HepG2 (cell line): ENCODE data around the gene STYX. TPM values are rescaled to one million over a fixed set of nuclear protein-coding genes. Genes with fewer than 3 reads are reported as not detected.
A peak's percentile ranks its signal among the peaks of the same experiment; 100 is the strongest.

Source experiments
- AKAP8 ChIP-seq: sonication (generic); formaldehyde crosslinking; IDR thresholded peaks from 2 replicates; pipeline ENCODE4 v1.5.1; 2020; ENCODE audit warnings: mild to moderate bottlenecking, missing genetic modification reagents
- FIP1L1 ChIP-seq: fragments of 200-400 bp; formaldehyde crosslinking; IDR thresholded peaks from 2 replicates; pipeline ENCODE4 v1.6.1; 2018; ENCODE audit warnings: low read depth, mild to moderate bottlenecking, low read length, moderate library complexity, borderline replicate concordance; ENCODE audit not compliant: insufficient read depth
- FOXK1 ChIP-seq: sonication (generic); formaldehyde crosslinking; IDR thresholded peaks from 2 replicates; pipeline ENCODE4 v1.4.0; 2020; ENCODE audit warnings: low read depth, missing genetic modification reagents, borderline replicate concordance
- FOXO1 ChIP-seq: sonication (generic); formaldehyde crosslinking; IDR thresholded peaks from 2 replicates; pipeline ENCODE4 v1.4.0; 2020; ENCODE audit warnings: missing genetic modification reagents
- HNF4A ChIP-seq: sonication (generic); formaldehyde crosslinking; IDR thresholded peaks from 2 replicates; pipeline ENCODE4 v1.4.0; 2020; ENCODE audit warnings: missing genetic modification reagents
- NCOA2 ChIP-seq: sonication (generic); formaldehyde crosslinking; IDR thresholded peaks from 2 replicates; pipeline ENCODE4 v1.8.0; 2022; ENCODE audit warnings: inconsistent platforms
- NFIC ChIP-seq: IDR thresholded peaks from 2 replicates; pipeline ENCODE4 v1.6.1; 2012; ENCODE audit warnings: mild to moderate bottlenecking, low read length, inconsistent platforms
- RARA ChIP-seq: IDR thresholded peaks from 2 replicates; pipeline ENCODE4 v1.6.1; 2016; ENCODE audit warnings: missing genetic modification reagents, missing compliant biosample characterization
- RBM39 ChIP-seq: fragments of 200-400 bp; formaldehyde crosslinking; IDR thresholded peaks from one replicate; pipeline ENCODE4 v1.6.1; 2018; ENCODE audit warnings: antibody characterized with exemption, mild to moderate bottlenecking, low read depth, low read length; ENCODE audit not compliant: poor library complexity, severe bottlenecking
- ZNF724P ChIP-seq: sonication (generic); formaldehyde crosslinking; IDR thresholded peaks from 2 replicates; pipeline ENCODE4 v1.8.0; 2022; ENCODE audit warnings: missing genetic modification reagents, borderline replicate concordance
- ZNF83 ChIP-seq: sonication (generic); formaldehyde crosslinking; IDR thresholded peaks from 2 replicates; pipeline ENCODE4 v1.4.0; 2020; ENCODE audit warnings: missing genetic modification reagents, mild to moderate bottlenecking, borderline replicate concordance
- polyA plus RNA-seq, 8 experiments: library from polyadenylated mRNA; depleted of rRNA in 3 of 8; stranded (reverse) in 7 of 8; unstranded in 1 of 8; fragments of >200 nt; fragmentation: Illumina TruSeq in 4 of 8; extraction: Trizol in 4 of 8; gene quantifications; 2 replicates each; pipeline versions ENCODE4 v1.2.1 to v1.2.3, GENCODE V29; 2011 to 2016; ENCODE audit warnings: low read depth in 4 of 8, missing spikeins in 1 of 8, mixed read lengths in 1 of 8; ENCODE audit not compliant: insufficient read depth in 1 of 8
- total RNA-seq, 5 experiments: library from RNA; depleted of rRNA; stranded (reverse); fragments of >200 nt; fragmentation: Illumina TruSeq; extraction: Trizol; gene quantifications; 2 replicates each; pipeline ENCODE4 v1.2.3, GENCODE V29; 2016; ENCODE audit warnings: low read depth in 1 of 5
- TF ChIP-seq, protein P1 (sequence below), 2 experiments: fragments of 450-650 bp in 1 of 2; sonication (generic) in 1 of 2; formaldehyde crosslinking in 1 of 2; IDR thresholded peaks; 2 replicates each; pipeline versions ENCODE4 v1.6.1 to v1.8.0; 2016 to 2022; ENCODE audit warnings: antibody characterized with exemption in 1 of 2, mild to moderate bottlenecking in 1 of 2, missing genetic modification reagents in 1 of 2
- TF ChIP-seq, protein P2 (sequence below): sonication (generic); formaldehyde crosslinking; IDR thresholded peaks from 2 replicates; pipeline ENCODE4 v1.4.0; 2020; ENCODE audit warnings: missing genetic modification reagents, mild to moderate bottlenecking, borderline replicate concordance
- TF ChIP-seq, protein P3 (sequence below): IDR thresholded peaks from 2 replicates; pipeline ENCODE4 v1.4.0; 2020; ENCODE audit warnings: mild to moderate bottlenecking, missing genetic modification reagents
- TF ChIP-seq, protein P4 (sequence below): sonication (generic); formaldehyde crosslinking; IDR thresholded peaks from 2 replicates; pipeline ENCODE4 v1.4.0; 2020; ENCODE audit warnings: missing genetic modification reagents

The STYX gene
- total and polyA plus RNA-seq, 2 of the 13 experiments (the other 11 are each of a cell fraction or from before 2014, with no cell fraction given): 6.6 to 10.9 TPM

DNA sequence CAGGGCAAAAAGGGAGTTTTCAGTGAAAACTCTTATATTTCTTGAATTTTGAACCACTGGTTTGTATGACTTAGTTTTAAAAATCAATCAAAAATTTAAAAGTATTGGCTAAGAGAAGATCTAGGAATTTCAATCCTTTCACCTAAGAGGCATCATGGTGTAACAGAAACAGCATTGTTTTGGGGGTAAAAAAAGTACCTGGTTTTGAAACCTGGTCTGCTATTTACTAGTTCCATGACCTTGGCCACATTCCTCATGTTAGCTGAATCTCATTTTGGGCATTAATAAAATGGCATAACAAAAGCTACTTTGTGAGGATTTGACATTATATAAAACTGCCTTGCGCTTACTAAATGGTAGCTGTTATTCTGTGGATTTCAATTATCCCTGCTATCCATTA, 78.1 kb downstream of the STYX start (continued):
- TF ChIP-seq, protein P1, sequence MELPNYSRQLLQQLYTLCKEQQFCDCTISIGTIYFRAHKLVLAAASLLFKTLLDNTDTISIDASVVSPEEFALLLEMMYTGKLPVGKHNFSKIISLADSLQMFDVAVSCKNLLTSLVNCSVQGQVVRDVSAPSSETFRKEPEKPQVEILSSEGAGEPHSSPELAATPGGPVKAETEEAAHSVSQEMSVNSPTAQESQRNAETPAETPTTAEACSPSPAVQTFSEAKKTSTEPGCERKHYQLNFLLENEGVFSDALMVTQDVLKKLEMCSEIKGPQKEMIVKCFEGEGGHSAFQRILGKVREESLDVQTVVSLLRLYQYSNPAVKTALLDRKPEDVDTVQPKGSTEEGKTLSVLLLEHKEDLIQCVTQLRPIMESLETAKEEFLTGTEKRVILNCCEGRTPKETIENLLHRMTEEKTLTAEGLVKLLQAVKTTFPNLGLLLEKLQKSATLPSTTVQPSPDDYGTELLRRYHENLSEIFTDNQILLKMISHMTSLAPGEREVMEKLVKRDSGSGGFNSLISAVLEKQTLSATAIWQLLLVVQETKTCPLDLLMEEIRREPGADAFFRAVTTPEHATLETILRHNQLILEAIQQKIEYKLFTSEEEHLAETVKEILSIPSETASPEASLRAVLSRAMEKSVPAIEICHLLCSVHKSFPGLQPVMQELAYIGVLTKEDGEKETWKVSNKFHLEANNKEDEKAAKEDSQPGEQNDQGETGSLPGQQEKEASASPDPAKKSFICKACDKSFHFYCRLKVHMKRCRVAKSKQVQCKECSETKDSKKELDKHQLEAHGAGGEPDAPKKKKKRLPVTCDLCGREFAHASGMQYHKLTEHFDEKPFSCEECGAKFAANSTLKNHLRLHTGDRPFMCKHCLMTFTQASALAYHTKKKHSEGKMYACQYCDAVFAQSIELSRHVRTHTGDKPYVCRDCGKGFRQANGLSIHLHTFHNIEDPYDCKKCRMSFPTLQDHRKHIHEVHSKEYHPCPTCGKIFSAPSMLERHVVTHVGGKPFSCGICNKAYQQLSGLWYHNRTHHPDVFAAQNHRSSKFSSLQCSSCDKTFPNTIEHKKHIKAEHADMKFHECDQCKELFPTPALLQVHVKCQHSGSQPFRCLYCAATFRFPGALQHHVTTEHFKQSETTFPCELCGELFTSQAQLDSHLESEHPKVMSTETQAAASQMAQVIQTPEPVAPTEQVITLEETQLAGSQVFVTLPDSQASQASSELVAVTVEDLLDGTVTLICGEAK (IDR thresholded peaks at IDR 0.05): no peak
- TF ChIP-seq, protein P1 (CRISPR knock-in tag; IDR thresholded peaks at IDR 0.05): no peak
- TF ChIP-seq, protein P2, sequence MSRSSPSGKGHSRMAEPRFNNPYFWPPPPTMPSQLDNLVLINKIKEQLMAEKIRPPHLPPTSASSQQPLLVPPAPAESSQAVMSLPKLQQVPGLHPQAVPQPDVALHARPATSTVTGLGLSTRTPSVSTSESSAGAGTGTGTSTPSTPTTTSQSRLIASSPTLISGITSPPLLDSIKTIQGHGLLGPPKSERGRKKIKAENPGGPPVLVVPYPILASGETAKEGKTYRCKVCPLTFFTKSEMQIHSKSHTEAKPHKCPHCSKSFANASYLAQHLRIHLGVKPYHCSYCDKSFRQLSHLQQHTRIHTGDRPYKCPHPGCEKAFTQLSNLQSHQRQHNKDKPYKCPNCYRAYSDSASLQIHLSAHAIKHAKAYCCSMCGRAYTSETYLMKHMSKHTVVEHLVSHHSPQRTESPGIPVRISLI (CRISPR knock-in tag): peak; percentile 71; the same call in 1 of the 2 replicates
- TF ChIP-seq HNF4A (CRISPR knock-in tag): peak; percentile 20; the same call in 1 of the 2 replicates
- 0 out of 2 replicates have a peak, but pooled peaks have one; percentile 37 for TF ChIP-seq FOXO1 (CRISPR knock-in tag)
- no peak for TF ChIP-seq RBM39
- TF ChIP-seq RARA (CRISPR knock-in tag): peak; percentile 28; the same call in 1 of the 2 replicates
- peak; percentile 19; the same call in 1 of the 2 replicates for TF ChIP-seq FOXK1
- TF ChIP-seq ZNF724P (CRISPR knock-in tag): no peak
- TF ChIP-seq NCOA2 (CRISPR knock-in tag): peak; percentile 65
- TF ChIP-seq, protein P3, sequence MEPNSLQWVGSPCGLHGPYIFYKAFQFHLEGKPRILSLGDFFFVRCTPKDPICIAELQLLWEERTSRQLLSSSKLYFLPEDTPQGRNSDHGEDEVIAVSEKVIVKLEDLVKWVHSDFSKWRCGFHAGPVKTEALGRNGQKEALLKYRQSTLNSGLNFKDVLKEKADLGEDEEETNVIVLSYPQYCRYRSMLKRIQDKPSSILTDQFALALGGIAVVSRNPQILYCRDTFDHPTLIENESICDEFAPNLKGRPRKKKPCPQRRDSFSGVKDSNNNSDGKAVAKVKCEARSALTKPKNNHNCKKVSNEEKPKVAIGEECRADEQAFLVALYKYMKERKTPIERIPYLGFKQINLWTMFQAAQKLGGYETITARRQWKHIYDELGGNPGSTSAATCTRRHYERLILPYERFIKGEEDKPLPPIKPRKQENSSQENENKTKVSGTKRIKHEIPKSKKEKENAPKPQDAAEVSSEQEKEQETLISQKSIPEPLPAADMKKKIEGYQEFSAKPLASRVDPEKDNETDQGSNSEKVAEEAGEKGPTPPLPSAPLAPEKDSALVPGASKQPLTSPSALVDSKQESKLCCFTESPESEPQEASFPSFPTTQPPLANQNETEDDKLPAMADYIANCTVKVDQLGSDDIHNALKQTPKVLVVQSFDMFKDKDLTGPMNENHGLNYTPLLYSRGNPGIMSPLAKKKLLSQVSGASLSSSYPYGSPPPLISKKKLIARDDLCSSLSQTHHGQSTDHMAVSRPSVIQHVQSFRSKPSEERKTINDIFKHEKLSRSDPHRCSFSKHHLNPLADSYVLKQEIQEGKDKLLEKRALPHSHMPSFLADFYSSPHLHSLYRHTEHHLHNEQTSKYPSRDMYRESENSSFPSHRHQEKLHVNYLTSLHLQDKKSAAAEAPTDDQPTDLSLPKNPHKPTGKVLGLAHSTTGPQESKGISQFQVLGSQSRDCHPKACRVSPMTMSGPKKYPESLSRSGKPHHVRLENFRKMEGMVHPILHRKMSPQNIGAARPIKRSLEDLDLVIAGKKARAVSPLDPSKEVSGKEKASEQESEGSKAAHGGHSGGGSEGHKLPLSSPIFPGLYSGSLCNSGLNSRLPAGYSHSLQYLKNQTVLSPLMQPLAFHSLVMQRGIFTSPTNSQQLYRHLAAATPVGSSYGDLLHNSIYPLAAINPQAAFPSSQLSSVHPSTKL: peak; percentile 58; the same call in 1 of the 2 replicates
- TF ChIP-seq FIP1L1: no peak
- TF ChIP-seq, protein P4, sequence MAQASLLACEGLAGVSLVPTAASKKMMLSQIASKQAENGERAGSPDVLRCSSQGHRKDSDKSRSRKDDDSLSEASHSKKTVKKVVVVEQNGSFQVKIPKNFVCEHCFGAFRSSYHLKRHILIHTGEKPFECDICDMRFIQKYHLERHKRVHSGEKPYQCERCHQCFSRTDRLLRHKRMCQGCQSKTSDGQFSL (CRISPR knock-in tag): no peak
- no peak for TF ChIP-seq ZNF83 (CRISPR knock-in tag)
- TF ChIP-seq NFIC: peak; percentile 27; the same call in 1 of the 2 replicates
- no peak for TF ChIP-seq AKAP8 (CRISPR knock-in tag)
